GM23338 (cell line): ENCODE data around the gene CEP95.

Source experiments
- CREB1 ChIP-seq: fragments of 250-450 bp; sonication (Bioruptor Pico); IDR thresholded peaks from 2 replicates; pipeline ENCODE4 v1.5.0; 2020; ENCODE audit warnings: low read depth, mild to moderate bottlenecking, moderate library complexity
- ETS1 ChIP-seq: IDR thresholded peaks from 2 replicates; pipeline ENCODE4 v1.6.1; 2016; ENCODE audit warnings: antibody characterized with exemption
- EZH2 ChIP-seq: fragments of 200-600 bp; sonication (generic); IDR thresholded peaks from one replicate; pipeline ENCODE4 v1.8.0; 2017; ENCODE audit warnings: antibody characterized with exemption, mild to moderate bottlenecking, low read depth; ENCODE audit not compliant: unreplicated experiment
- EZH2phosphoT487 ChIP-seq: fragments of 200-600 bp; sonication (generic); IDR thresholded peaks from one replicate; pipeline ENCODE4 v1.8.1; 2018; ENCODE audit warnings: antibody characterized with exemption; ENCODE audit not compliant: unreplicated experiment
- JUNB ChIP-seq: IDR thresholded peaks from one replicate; pipeline ENCODE4 v1.6.1; 2016; ENCODE audit warnings: antibody characterized with exemption; ENCODE audit not compliant: unreplicated experiment
- NANOG ChIP-seq: IDR thresholded peaks from 2 replicates; pipeline ENCODE4 v1.6.1; 2016; ENCODE audit warnings: antibody characterized with exemption, borderline replicate concordance
- POLR2AphosphoS5 ChIP-seq: IDR thresholded peaks from 2 replicates; pipeline ENCODE4 v1.6.1; 2016; ENCODE audit warnings: antibody characterized with exemption, low read depth
- STAT1 ChIP-seq: IDR thresholded peaks from one replicate; pipeline ENCODE4 v1.6.1; 2016; ENCODE audit warnings: antibody characterized with exemption; ENCODE audit not compliant: unreplicated experiment
- ZNF331 ChIP-seq: fragments of 250-450 bp; sonication (Bioruptor Pico); IDR thresholded peaks from 2 replicates; pipeline ENCODE4 v1.5.0; 2020; ENCODE audit warnings: low read depth, mild to moderate bottlenecking, moderate library complexity
- TF ChIP-seq, protein P1 (sequence below), 2 experiments: fragments of 200-600 bp in 1 of 2; sonication (generic) in 1 of 2; conservative IDR thresholded peaks; 2 replicates each; pipeline versions ENCODE4 v1.5.1 to v1.6.1; 2016 to 2017; ENCODE audit warnings: antibody characterized with exemption in 2 of 2, low read depth in 2 of 2, mild to moderate bottlenecking in 2 of 2, moderate library complexity in 1 of 2
- TF ChIP-seq, protein P2 (sequence below): IDR thresholded peaks from one replicate; pipeline ENCODE4 v1.6.1; 2018; ENCODE audit warnings: antibody characterized with exemption; ENCODE audit not compliant: unreplicated experiment

DNA sequence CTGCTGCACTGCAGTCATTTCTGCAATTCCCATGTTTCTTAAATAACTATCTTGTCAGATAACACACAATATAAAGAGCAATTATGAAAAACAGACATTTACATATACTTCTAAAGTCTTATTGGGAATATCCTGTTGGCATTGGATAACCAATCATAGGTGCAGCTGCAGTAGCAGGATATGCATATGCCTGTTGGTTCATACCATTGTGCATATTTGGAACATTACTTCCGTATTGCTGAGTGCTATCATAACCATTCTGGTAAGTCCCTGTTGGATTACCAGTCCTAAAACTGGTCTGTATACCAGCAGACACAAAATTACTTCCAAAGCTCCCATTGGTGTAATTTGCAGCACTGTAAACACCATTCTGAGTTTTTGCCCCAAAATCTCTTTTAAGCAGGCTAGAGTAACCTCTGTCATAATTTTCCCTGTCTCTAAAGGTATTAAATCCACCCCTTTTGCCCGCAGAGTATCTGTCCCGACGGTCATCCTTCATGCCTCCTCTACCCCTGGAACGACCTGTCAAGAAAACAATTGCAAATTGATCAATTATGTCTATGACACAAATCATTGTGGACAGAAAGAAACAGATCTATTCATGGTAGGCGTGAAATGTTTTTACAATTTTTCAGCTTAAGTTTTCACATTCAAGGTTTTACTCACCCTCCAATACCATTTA lies 6.8 kb upstream of the CEP95 start:
- TF ChIP-seq, protein P1, sequence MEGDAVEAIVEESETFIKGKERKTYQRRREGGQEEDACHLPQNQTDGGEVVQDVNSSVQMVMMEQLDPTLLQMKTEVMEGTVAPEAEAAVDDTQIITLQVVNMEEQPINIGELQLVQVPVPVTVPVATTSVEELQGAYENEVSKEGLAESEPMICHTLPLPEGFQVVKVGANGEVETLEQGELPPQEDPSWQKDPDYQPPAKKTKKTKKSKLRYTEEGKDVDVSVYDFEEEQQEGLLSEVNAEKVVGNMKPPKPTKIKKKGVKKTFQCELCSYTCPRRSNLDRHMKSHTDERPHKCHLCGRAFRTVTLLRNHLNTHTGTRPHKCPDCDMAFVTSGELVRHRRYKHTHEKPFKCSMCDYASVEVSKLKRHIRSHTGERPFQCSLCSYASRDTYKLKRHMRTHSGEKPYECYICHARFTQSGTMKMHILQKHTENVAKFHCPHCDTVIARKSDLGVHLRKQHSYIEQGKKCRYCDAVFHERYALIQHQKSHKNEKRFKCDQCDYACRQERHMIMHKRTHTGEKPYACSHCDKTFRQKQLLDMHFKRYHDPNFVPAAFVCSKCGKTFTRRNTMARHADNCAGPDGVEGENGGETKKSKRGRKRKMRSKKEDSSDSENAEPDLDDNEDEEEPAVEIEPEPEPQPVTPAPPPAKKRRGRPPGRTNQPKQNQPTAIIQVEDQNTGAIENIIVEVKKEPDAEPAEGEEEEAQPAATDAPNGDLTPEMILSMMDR (conservative IDR thresholded peaks at IDR 0.05; ENCODE audit: low read depth in 2 of 2), result no peak
- TF ChIP-seq, protein P2, sequence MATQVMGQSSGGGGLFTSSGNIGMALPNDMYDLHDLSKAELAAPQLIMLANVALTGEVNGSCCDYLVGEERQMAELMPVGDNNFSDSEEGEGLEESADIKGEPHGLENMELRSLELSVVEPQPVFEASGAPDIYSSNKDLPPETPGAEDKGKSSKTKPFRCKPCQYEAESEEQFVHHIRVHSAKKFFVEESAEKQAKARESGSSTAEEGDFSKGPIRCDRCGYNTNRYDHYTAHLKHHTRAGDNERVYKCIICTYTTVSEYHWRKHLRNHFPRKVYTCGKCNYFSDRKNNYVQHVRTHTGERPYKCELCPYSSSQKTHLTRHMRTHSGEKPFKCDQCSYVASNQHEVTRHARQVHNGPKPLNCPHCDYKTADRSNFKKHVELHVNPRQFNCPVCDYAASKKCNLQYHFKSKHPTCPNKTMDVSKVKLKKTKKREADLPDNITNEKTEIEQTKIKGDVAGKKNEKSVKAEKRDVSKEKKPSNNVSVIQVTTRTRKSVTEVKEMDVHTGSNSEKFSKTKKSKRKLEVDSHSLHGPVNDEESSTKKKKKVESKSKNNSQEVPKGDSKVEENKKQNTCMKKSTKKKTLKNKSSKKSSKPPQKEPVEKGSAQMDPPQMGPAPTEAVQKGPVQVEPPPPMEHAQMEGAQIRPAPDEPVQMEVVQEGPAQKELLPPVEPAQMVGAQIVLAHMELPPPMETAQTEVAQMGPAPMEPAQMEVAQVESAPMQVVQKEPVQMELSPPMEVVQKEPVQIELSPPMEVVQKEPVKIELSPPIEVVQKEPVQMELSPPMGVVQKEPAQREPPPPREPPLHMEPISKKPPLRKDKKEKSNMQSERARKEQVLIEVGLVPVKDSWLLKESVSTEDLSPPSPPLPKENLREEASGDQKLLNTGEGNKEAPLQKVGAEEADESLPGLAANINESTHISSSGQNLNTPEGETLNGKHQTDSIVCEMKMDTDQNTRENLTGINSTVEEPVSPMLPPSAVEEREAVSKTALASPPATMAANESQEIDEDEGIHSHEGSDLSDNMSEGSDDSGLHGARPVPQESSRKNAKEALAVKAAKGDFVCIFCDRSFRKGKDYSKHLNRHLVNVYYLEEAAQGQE, result no peak
- TF ChIP-seq POLR2AphosphoS5 (no peak), EZH2 (no peak), NANOG (no peak), EZH2phosphoT487 (no peak), CREB1 (no peak), JUNB (no peak), ETS1 (no peak), ZNF331 (CRISPR knock-in tag) (no peak), STAT1 (no peak)
